ENCODE data around the gene STAG1. TPM values are rescaled to one million over a fixed set of nuclear protein-coding genes. Genes with fewer than 3 reads are reported as not detected.
"Not testable (repeated sequence)": the region's sequence is repeated elsewhere in the genome, so short reads cannot be mapped to it uniquely, and the experiment has no call there.

Gene STAG1
- total RNA-seq, 1 donor from 2014 or later = 40.9 TPM

DNA sequence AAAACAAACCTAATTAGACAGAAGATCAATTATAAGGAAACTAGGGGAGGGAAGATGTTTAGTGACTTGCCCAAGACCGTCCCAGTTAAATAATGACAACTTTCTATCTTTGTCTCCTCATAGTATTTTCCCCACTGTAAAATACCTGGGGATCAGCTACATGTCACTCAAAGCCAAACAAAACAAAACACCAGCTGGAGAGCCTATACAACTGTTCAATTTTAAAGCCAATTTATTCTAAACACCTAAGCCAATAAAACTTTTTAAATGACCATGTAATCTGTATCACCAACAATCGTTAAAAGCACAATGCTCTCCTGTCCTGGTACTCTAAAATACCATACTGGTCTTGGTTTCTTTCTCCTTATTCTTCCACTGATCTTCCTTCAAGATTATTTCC lies 168.4 kb downstream of the STAG1 start:
- H3K9me3 Mint-ChIP-seq (ENCODE audit: low read depth) = no peaks in the 10 kb centered on the region
- H3K4me3 Mint-ChIP-seq (ENCODE audit: unreplicated experiment) = no peak overlapping the region
- H3K36me3 Mint-ChIP-seq (ENCODE audit: low read depth) = peaks cover 4% of the 10 kb centered on the region
- H3K4me1 Mint-ChIP-seq (ENCODE audit: low read depth) = peaks cover 8% of the 10 kb centered on the region
- H3K27me3 Mint-ChIP-seq (ENCODE audit: low read depth) = no peaks in the 10 kb centered on the region
- no peak for DNase-seq (ENCODE audit: low spot score)
- no peak overlapping the region for H3K27ac Mint-ChIP-seq (ENCODE audit: unreplicated experiment)
- TF ChIP-seq, protein P1, sequence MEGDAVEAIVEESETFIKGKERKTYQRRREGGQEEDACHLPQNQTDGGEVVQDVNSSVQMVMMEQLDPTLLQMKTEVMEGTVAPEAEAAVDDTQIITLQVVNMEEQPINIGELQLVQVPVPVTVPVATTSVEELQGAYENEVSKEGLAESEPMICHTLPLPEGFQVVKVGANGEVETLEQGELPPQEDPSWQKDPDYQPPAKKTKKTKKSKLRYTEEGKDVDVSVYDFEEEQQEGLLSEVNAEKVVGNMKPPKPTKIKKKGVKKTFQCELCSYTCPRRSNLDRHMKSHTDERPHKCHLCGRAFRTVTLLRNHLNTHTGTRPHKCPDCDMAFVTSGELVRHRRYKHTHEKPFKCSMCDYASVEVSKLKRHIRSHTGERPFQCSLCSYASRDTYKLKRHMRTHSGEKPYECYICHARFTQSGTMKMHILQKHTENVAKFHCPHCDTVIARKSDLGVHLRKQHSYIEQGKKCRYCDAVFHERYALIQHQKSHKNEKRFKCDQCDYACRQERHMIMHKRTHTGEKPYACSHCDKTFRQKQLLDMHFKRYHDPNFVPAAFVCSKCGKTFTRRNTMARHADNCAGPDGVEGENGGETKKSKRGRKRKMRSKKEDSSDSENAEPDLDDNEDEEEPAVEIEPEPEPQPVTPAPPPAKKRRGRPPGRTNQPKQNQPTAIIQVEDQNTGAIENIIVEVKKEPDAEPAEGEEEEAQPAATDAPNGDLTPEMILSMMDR (IDR thresholded peaks at IDR 0.05) = no peak

DNA sequence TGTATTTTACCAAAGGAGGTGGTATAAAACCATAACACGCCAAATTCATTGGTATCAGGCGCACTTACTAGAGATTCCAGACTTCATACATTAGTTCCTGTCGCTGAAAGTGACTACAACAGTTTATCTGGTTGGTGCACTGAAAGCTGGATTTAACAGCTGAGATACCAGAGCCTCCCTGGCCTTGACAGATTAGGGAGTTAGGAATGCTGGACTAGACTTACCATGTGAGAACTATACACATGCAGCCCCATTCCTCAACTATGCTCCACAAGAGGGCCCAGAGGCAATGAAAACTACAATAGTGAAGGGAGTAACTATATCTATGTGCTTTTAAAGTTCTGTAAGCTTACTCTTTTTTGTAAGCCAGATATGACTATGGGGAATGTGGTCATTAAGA lies 174.4 kb downstream of the STAG1 start:
- TF ChIP-seq, protein P1 (IDR thresholded peaks at IDR 0.05) = no peak
- Mint-ChIP-seq H3K27me3 (ENCODE audit: low read depth) (no peaks in the 10 kb centered on the region), H3K36me3 (ENCODE audit: low read depth) (peaks cover 4% of the 10 kb centered on the region), H3K4me1 (ENCODE audit: low read depth) (no peaks in the 10 kb centered on the region), H3K27ac (ENCODE audit: unreplicated experiment) (no peak overlapping the region), H3K4me3 (ENCODE audit: unreplicated experiment) (no peak overlapping the region), H3K9me3 (ENCODE audit: low read depth) (peaks cover 3% of the 10 kb centered on the region)
- no peak for DNase-seq (ENCODE audit: low spot score)

DNA sequence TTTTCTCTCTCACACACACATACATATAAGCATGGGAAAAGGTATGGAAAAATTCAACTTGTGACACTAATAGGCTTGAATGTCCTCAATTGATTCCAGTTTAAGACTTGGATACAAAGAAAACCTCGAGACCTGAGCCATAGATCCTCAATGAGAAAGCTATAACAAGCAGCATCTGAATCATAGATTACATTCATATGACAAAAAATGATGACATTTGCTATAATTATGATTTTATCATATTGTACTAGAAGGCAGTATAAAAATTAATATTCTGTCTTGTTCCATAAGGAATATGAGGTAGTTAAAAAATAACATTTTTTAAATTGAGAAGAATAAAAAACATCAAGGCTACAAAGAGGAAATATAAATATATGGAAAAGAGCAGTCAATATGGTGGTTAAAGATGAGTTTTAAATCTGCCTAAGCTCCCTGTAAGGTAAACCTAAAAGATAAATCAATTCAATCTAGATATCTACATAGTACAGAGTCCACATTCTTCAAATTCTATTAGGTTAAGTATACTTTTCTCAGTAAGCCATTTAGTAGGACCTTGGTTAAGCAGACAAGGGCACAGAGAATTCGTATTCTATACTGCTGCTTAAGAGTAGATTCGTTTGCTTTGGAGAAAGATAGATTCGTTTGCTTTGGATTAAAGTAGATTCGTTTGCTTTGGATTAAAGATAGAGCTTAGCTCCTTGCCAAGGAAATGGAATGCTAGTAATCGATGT lies 175.7 kb downstream of the STAG1 start:
- H3K27me3 Mint-ChIP-seq (ENCODE audit: low read depth) = no peaks in the 10 kb centered on the region
- H3K4me3 Mint-ChIP-seq (ENCODE audit: unreplicated experiment) = no peak overlapping the region
- TF ChIP-seq, protein P1 (IDR thresholded peaks at IDR 0.05) = no peak
- H3K27ac Mint-ChIP-seq (ENCODE audit: unreplicated experiment) = no peak overlapping the region
- DNase-seq (ENCODE audit: low spot score) = no peak
- H3K36me3 Mint-ChIP-seq (ENCODE audit: low read depth) = peaks cover 4% of the 10 kb centered on the region
- H3K4me1 Mint-ChIP-seq (ENCODE audit: low read depth) = no peaks in the 10 kb centered on the region
- H3K9me3 Mint-ChIP-seq (ENCODE audit: low read depth) = peaks cover 3% of the 10 kb centered on the region

DNA sequence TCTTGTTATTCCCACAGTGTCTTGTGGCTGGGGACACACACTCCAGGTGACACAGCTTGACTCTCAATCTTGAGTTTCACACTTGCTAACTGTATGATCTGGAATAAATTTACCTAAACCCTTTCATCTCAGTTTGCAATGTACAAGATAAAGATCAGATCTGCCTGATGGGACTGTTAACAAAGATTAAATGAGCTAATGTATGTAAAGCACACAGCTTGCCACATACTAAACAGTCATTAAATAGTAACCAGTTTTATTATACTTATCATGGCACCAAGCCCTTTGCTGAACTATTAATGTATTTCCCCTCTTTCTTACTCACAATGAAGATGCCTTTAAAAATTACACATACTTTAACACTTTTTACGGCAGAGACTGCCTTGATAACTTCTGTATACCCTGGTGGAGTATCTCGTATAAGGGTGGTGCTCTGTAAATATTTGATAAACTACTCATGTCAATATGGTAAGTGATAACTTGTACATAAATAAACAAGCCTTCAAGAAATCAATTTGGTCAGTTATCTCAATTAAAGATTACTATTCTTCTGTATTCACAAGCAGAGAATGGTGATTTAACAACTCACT lies 184.5 kb downstream of the STAG1 start:
- DNase-seq (ENCODE audit: low spot score) = no peak
- Mint-ChIP-seq H3K27me3 (ENCODE audit: low read depth) (no peaks in the 10 kb centered on the region), H3K9me3 (ENCODE audit: low read depth) (no peaks in the 10 kb centered on the region), H3K4me1 (ENCODE audit: low read depth) (no peaks in the 10 kb centered on the region), H3K27ac (ENCODE audit: unreplicated experiment) (no peak overlapping the region), H3K36me3 (ENCODE audit: low read depth) (peaks cover 8% of the 10 kb centered on the region), H3K4me3 (ENCODE audit: unreplicated experiment) (no peak overlapping the region)
- TF ChIP-seq, protein P1 (IDR thresholded peaks at IDR 0.05) = no peak

DNA sequence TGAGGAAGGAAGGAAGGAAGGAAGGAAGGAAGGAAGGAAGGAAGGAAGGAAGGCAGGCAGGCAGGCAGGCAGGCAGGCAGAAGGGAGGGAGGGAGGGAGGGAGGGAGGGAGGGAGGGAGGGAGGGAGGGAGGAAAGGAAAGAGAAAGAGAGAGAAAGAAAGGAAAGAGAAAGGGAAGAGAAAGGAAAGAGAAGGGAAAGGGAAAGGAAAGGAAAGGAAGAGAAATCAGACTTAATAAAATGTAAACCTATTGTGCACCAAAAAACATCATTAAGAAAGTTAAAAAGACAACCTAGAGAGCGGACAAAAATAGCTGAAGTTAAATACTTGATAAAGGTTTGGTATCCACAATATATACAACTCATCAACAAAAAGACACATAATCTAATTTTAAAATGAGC lies 187.2 kb downstream of the STAG1 start:
- not testable (repeated sequence) for H3K27me3 Mint-ChIP-seq (ENCODE audit: low read depth); H3K4me1 Mint-ChIP-seq (ENCODE audit: low read depth); H3K9me3 Mint-ChIP-seq (ENCODE audit: low read depth); H3K4me3 Mint-ChIP-seq (ENCODE audit: unreplicated experiment); DNase-seq (ENCODE audit: low spot score); H3K36me3 Mint-ChIP-seq (ENCODE audit: low read depth); H3K27ac Mint-ChIP-seq (ENCODE audit: unreplicated experiment)

DNA sequence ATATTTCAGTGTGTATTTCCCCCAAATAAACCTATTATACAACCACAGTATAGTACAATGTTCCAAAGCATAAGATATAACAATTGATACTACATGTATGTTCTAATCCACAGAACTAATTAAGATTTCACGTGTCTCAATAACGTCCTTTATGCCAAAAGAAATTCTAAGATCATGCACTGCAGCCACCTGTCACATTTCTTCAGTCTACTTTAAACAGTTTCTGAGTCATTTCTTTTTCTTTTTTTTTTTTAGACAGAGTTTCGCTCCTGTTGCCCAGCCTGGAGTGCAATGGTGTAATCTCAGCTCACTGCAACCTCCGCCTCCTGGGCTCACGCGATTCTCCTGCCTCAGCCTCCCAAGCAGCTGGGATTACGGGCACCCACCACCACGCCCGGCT lies 190.2 kb downstream of the STAG1 start:
- TF ChIP-seq, protein P1 (IDR thresholded peaks at IDR 0.05) = no peak
- Mint-ChIP-seq H3K9me3 (ENCODE audit: low read depth) (no peaks in the 10 kb centered on the region), H3K27ac (ENCODE audit: unreplicated experiment) (no peak overlapping the region), H3K4me3 (ENCODE audit: unreplicated experiment) (no peak overlapping the region), H3K36me3 (ENCODE audit: low read depth) (peaks cover 3% of the 10 kb centered on the region), H3K4me1 (ENCODE audit: low read depth) (no peaks in the 10 kb centered on the region), H3K27me3 (ENCODE audit: low read depth) (no peaks in the 10 kb centered on the region)
- no peak for DNase-seq (ENCODE audit: low spot score)

Measured in chondrocyte (in vitro differentiated cells).